Common myeloid progenitor, CD34-positive (primary cell): ENCODE data around the gene PPIA.

Source experiments
- CTCF ChIA-PET: fragments of 350-600 bp; sonication (Branson Sonifier 250); formaldehyde crosslinking; loops from one replicate; lab custom pipeline; 2021; ENCODE audit warnings: antibody characterized with exemption; lab: Charles Lee
- POLR2A ChIA-PET: fragments of 350-600 bp; sonication (Branson Sonifier 250); formaldehyde crosslinking; loops from one replicate; lab custom pipeline; 2021; ENCODE audit warnings: antibody characterized with exemption; lab: Charles Lee
- DNase-seq, 3 donors: peaks; one replicate each; pipeline versions ENCODE4 v3.0.0 to v3.0.0-alpha.2; 2013
- H3K27ac ChIP-seq, 2 experiments: 1 replicate in 1 of 2; 2 replicates in 1 of 2; pipeline ENCODE4 v1.7.0; 2013; ENCODE audit warnings: inconsistent platforms in 2 of 2, low read length in 2 of 2, mild to moderate bottlenecking in 2 of 2, low read depth in 1 of 2, moderate library complexity in 1 of 2; ENCODE audit not compliant: severe bottlenecking in 2 of 2, insufficient read depth in 1 of 2, poor library complexity in 1 of 2
- H3K27me3 ChIP-seq, 5 experiments: replicated peaks in 2 of 5; 1 replicate in 3 of 5; 2 replicates in 2 of 5; pipeline versions ENCODE4 v1.6.1 to v1.7.0; 2013; ENCODE audit warnings: low read length in 4 of 5, mild to moderate bottlenecking in 2 of 5, moderate library complexity in 2 of 5, inconsistent platforms in 1 of 5; ENCODE audit not compliant: insufficient read depth in 5 of 5, control insufficient read depth in 4 of 5
- H3K36me3 ChIP-seq, 4 experiments: 1 replicate in 2 of 4; 2 replicates in 2 of 4; pipeline versions ENCODE4 v1.6.1 to v1.7.0; 2013; ENCODE audit warnings: low read length in 3 of 4, control low read depth in 1 of 4, mild to moderate bottlenecking in 1 of 4; ENCODE audit not compliant: control insufficient read depth in 4 of 4, insufficient read depth in 4 of 4
- H3K4me1 ChIP-seq, 4 experiments: 1 replicate in 3 of 4; 2 replicates in 1 of 4; pipeline versions ENCODE4 v1.6.1 to v1.7.1; 2013; ENCODE audit warnings: low read length in 3 of 4, mild to moderate bottlenecking in 3 of 4, control low read depth in 1 of 4, inconsistent platforms in 1 of 4, moderate library complexity in 1 of 4; ENCODE audit not compliant: control insufficient read depth in 4 of 4, insufficient read depth in 4 of 4; ENCODE audit errors: control extremely low read depth in 1 of 4
- H3K4me3 ChIP-seq, 7 experiments: 1 replicate in 4 of 7; 2 replicates in 3 of 7; pipeline versions ENCODE4 v1.5.1 to v1.7.0; 2013; ENCODE audit warnings: mild to moderate bottlenecking in 7 of 7, low read length in 6 of 7, moderate library complexity in 6 of 7, inconsistent platforms in 2 of 7, low read depth in 2 of 7, control low read depth in 1 of 7; ENCODE audit not compliant: insufficient read depth in 4 of 7, control insufficient read depth in 1 of 7; ENCODE audit errors: extremely low read depth in 1 of 7
- H3K9me3 ChIP-seq, 5 experiments: 1 replicate in 4 of 5; 2 replicates in 1 of 5; pipeline versions ENCODE4 v1.6.1 to v1.7.1; 2013; ENCODE audit warnings: low read length in 4 of 5, mild to moderate bottlenecking in 2 of 5, inconsistent platforms in 1 of 5, low read depth in 1 of 5, moderate library complexity in 1 of 5; ENCODE audit not compliant: control insufficient read depth in 4 of 5, insufficient read depth in 2 of 5; ENCODE audit errors: control extremely low read depth in 1 of 5
- WGBS: methylation state at CpG from one replicate; pipeline ENCODE4 v1.1.5; 2013; ENCODE audit not compliant: insufficient coverage; 5-methylcytosine and 5-hydroxymethylcytosine counted together

Gene PPIA

GRCh38 chr7:44796034-44796503 is 412 bp upstream of the PPIA start:
- DNase-seq, result no peak
- Histone ChIP-seq H3K36me3 (peaks cover 5 to 30% (median 17%) of the 10 kb centered on the region in 4 experiments), H3K27me3 (no peaks in the 10 kb centered on the region), H3K27ac (peak overlapping the region in 1 of 2 experiments; percentile 99), H3K9me3 (no peaks in the 10 kb centered on the region), H3K4me1 (peaks cover 10 to 25% (median 22%) of the 10 kb centered on the region in 4 experiments), H3K4me3 (peak overlapping the region; percentile 59 to 98 (median 92))
- CTCF ChIA-PET, result no interaction called here
- POLR2A ChIA-PET, result interaction anchor here (1.0 to 2.9 kb wide), 2 partner anchors 45 to 52 kb away, joined by 4 to 16 read pairs; partner anchors contain the start of gene H2AZ2
- 0% methylated on average over 58 of the region's 59 CpGs for WGBS

- peak overlapping the region; percentile 97 to 99 for H3K27ac ChIP-seq
- ChIA-PET CTCF (interaction anchor here (0.6 to 1.5 kb wide), 8 partner anchors 11 to 338 kb away, joined by 3 to 7 read pairs (median 3); no protein-coding TSS in a partner anchor), POLR2A (interaction anchor here (0.5 to 2.9 kb wide), 6 partner anchors 29 to 786 kb away, joined by 3 to 16 read pairs (median 4); partner anchors contain the start of genes H2AZ2 and PURB)
- no peaks in the 10 kb centered on the region for H3K9me3 ChIP-seq
- 1% methylated on average over 15 of the region's 26 CpGs for WGBS
- DNase-seq, result peak; percentile 90 to 94 (median 92)
- H3K4me3 ChIP-seq, result peak overlapping the region; percentile 84 to 98 (median 94)
- no peaks in the 10 kb centered on the region for H3K27me3 ChIP-seq
- peaks cover 10 to 25% (median 22%) of the 10 kb centered on the region in 4 experiments for H3K4me1 ChIP-seq
- peaks cover 13 to 42% (median 28%) of the 10 kb centered on the region in 4 experiments for H3K36me3 ChIP-seq
Observed at GRCh38 chr7:44797329-44798258, 1.1 kb downstream of the PPIA start.

GRCh38 chr7:44798649-44799305 is 2.3 kb downstream of the PPIA start:
- POLR2A ChIA-PET, result interaction anchor here (1.0 to 2.9 kb wide), 2 partner anchors 49 to 87 kb away, joined by 3 to 16 read pairs; partner anchors contain the start of genes H2AZ2 and PURB
- no peak for DNase-seq
- H3K9me3 ChIP-seq, result no peaks in the 10 kb centered on the region
- 22% methylated on average over 1 of the region's 2 CpGs for WGBS
- H3K4me1 ChIP-seq, result peaks cover 10 to 25% (median 22%) of the 10 kb centered on the region in 4 experiments
- H3K36me3 ChIP-seq, result peaks cover 16 to 54% (median 37%) of the 10 kb centered on the region in 4 experiments
- H3K27ac ChIP-seq, result peak overlapping the region; percentile 36 to 99
- CTCF ChIA-PET, result interaction anchor here (0.6 to 1.5 kb wide), 9 partner anchors 9 to 337 kb away, joined by 3 to 7 read pairs (median 3); no protein-coding TSS in a partner anchor
- peak overlapping the region in 5 of 7 experiments; percentile 5 to 98 (median 95) for H3K4me3 ChIP-seq
- H3K27me3 ChIP-seq, result no peaks in the 10 kb centered on the region

GRCh38 chr7:44799939-44800338 is 3.5 kb downstream of the PPIA start:
- no peak overlapping the region for H3K27ac ChIP-seq
- peaks cover 10 to 25% (median 22%) of the 10 kb centered on the region in 4 experiments for H3K4me1 ChIP-seq
- POLR2A ChIA-PET, result no interaction called here
- H3K36me3 ChIP-seq, result peaks cover 16 to 56% (median 40%) of the 10 kb centered on the region in 4 experiments
- no peaks in the 10 kb centered on the region for H3K9me3 ChIP-seq
- CTCF ChIA-PET, result interaction anchor here (0.5 to 1.3 kb wide), 5 partner anchors 10 to 270 kb away, joined by 3 to 4 read pairs (median 3); no protein-coding TSS in a partner anchor
- H3K27me3 ChIP-seq, result no peaks in the 10 kb centered on the region
- no peak for DNase-seq
- no peak overlapping the region for H3K4me3 ChIP-seq
- no CpG with 5 or more reads among the region's 4 CpGs for WGBS

GRCh38 chr7:44801890-44802289 is 5.4 kb downstream of the PPIA start:
- peaks cover 8 to 23% (median 21%) of the 10 kb centered on the region in 4 experiments for H3K4me1 ChIP-seq
- H3K9me3 ChIP-seq, result no peaks in the 10 kb centered on the region
- ChIA-PET POLR2A (interaction anchor here (0.6 kb wide), 1 partner anchor 109 kb away, joined by 3 read pairs; no protein-coding TSS in a partner anchor), CTCF (interaction anchor here (1.0 to 1.4 kb wide), 2 partner anchors 21 to 22 kb away, joined by 3 to 4 read pairs; no protein-coding TSS in a partner anchor)
- no peaks in the 10 kb centered on the region for H3K27me3 ChIP-seq
- 100% methylated on average over 3 of the region's 5 CpGs for WGBS
- DNase-seq, result no peak
- H3K27ac ChIP-seq, result no peak overlapping the region
- peaks cover 16 to 56% (median 40%) of the 10 kb centered on the region in 4 experiments for H3K36me3 ChIP-seq
- no peak overlapping the region for H3K4me3 ChIP-seq

GRCh38 chr7:44802418-44803025 is 6.0 kb downstream of the PPIA start:
- peaks cover 16 to 54% (median 40%) of the 10 kb centered on the region in 4 experiments for H3K36me3 ChIP-seq
- no peak overlapping the region for H3K4me3 ChIP-seq
- DNase-seq, result no peak
- 100% methylated on average over 3 of the region's 5 CpGs for WGBS
- no peak overlapping the region for H3K27ac ChIP-seq
- CTCF ChIA-PET, result interaction anchor here (1.4 to 1.8 kb wide), 2 partner anchors 22 to 44 kb away, joined by 3 to 4 read pairs; no protein-coding TSS in a partner anchor
- no peaks in the 10 kb centered on the region for H3K27me3 ChIP-seq
- H3K4me1 ChIP-seq, result peaks cover 8 to 23% (median 19%) of the 10 kb centered on the region in 4 experiments
- no peaks in the 10 kb centered on the region for H3K9me3 ChIP-seq
- POLR2A ChIA-PET, result no interaction called here
